ENCODE results near the gene ADPRHL1. TPM values are rescaled to one million over a fixed set of nuclear protein-coding genes. Genes with fewer than 3 reads are reported as not detected.

Gene ADPRHL1
- total RNA-seq, 1 experiment from 2014 or later: 4.9 TPM

GRCh38 chr13:113442985-113443362 lies 10.3 kb downstream of the ADPRHL1 start:
- DNase-seq: no peak
- Histone ChIP-seq H3K4me3 (ENCODE audit: low read depth, low read length) (no peak overlapping the region), H3K4me1 (no peaks in the 10 kb centered on the region; the same call in 1 of the 2 replicates), H3K36me3 (ENCODE audit: control insufficient read depth, insufficient read depth, low read length) (peaks cover 3% of the 10 kb centered on the region), H3K27me3 (replicated peaks; ENCODE audit: control insufficient read depth, insufficient read depth, low read length) (no peaks in the 10 kb centered on the region), H3K9me3 (no peaks in the 10 kb centered on the region)
- intact Hi-C loops (cut with micrococcal nuclease; ENCODE audit: unreplicated experiment): no loop called here
- BruUV-seq (replicated peaks): no TSS peak
- ChIA-PET CTCF (no interaction called here), POLR2A (no interaction called here)
- H3K27ac Mint-ChIP-seq (ENCODE audit: unreplicated experiment): no peak overlapping the region
- H3K4me1 Mint-ChIP-seq (ENCODE audit: low read depth, unreplicated experiment): no peaks in the 10 kb centered on the region
- no peak for TF ChIP-seq CTCF (IDR thresholded peaks at IDR 0.05; ENCODE audit: insufficient read depth in 1 of 2, low read depth in 1 of 2, low read length in 1 of 2, severe bottlenecking in 1 of 2, unreplicated experiment in 1 of 2)
- H3K4me3 Mint-ChIP-seq (ENCODE audit: unreplicated experiment): no peak overlapping the region
- H3K27me3 Mint-ChIP-seq (ENCODE audit: insufficient read depth, unreplicated experiment): no peaks in the 10 kb centered on the region
- peaks cover 21% of the 10 kb centered on the region for H3K9me3 Mint-ChIP-seq (ENCODE audit: unreplicated experiment)
- H3K36me3 Mint-ChIP-seq (ENCODE audit: insufficient read depth, unreplicated experiment): peaks cover 32% of the 10 kb centered on the region

- no peak for DNase-seq
- TF ChIP-seq CTCF (IDR thresholded peaks at IDR 0.05; ENCODE audit: insufficient read depth in 1 of 2, low read depth in 1 of 2, low read length in 1 of 2, severe bottlenecking in 1 of 2, unreplicated experiment in 1 of 2): no peak
- Histone ChIP-seq H3K27me3 (replicated peaks; ENCODE audit: control insufficient read depth, insufficient read depth, low read length) (no peaks in the 10 kb centered on the region), H3K4me3 (ENCODE audit: low read depth, low read length) (no peak overlapping the region), H3K4me1 (no peaks in the 10 kb centered on the region; the same call in 1 of the 2 replicates), H3K36me3 (ENCODE audit: control insufficient read depth, insufficient read depth, low read length) (peaks cover 3% of the 10 kb centered on the region), H3K9me3 (no peaks in the 10 kb centered on the region)
- no peaks in the 10 kb centered on the region for H3K27me3 Mint-ChIP-seq (ENCODE audit: insufficient read depth, unreplicated experiment)
- no peak overlapping the region for H3K27ac Mint-ChIP-seq (ENCODE audit: unreplicated experiment)
- H3K4me3 Mint-ChIP-seq (ENCODE audit: unreplicated experiment): no peak overlapping the region
- H3K9me3 Mint-ChIP-seq (ENCODE audit: unreplicated experiment): peaks cover 21% of the 10 kb centered on the region
- peaks cover 27% of the 10 kb centered on the region for H3K36me3 Mint-ChIP-seq (ENCODE audit: insufficient read depth, unreplicated experiment)
- intact Hi-C loops (cut with micrococcal nuclease; ENCODE audit: unreplicated experiment): no loop called here
- peaks cover 2% of the 10 kb centered on the region for H3K4me1 Mint-ChIP-seq (ENCODE audit: low read depth, unreplicated experiment)
- BruUV-seq (replicated peaks): no TSS peak
- ChIA-PET POLR2A (no interaction called here), CTCF (no interaction called here)
Observed at GRCh38 chr13:113442354-113442984, 10.8 kb downstream of the ADPRHL1 start.

GRCh38 chr13:113441661-113442060 lies 11.6 kb downstream of the ADPRHL1 start:
- H3K27ac Mint-ChIP-seq (ENCODE audit: unreplicated experiment): no peak overlapping the region
- H3K4me3 ChIP-seq (ENCODE audit: low read depth, low read length): no peak overlapping the region
- H3K9me3 Mint-ChIP-seq (ENCODE audit: unreplicated experiment): peaks cover 21% of the 10 kb centered on the region
- H3K36me3 ChIP-seq (ENCODE audit: control insufficient read depth, insufficient read depth, low read length): no peaks in the 10 kb centered on the region; the same call in none of the 2 replicates
- intact Hi-C loops (cut with micrococcal nuclease; ENCODE audit: unreplicated experiment): no loop called here
- CTCF ChIA-PET: no interaction called here
- H3K9me3 ChIP-seq: no peaks in the 10 kb centered on the region
- no peaks in the 10 kb centered on the region; the same call in 1 of the 2 replicates for H3K4me1 ChIP-seq
- no peaks in the 10 kb centered on the region for H3K27me3 ChIP-seq (replicated peaks; ENCODE audit: control insufficient read depth, insufficient read depth, low read length)
- H3K4me1 Mint-ChIP-seq (ENCODE audit: low read depth, unreplicated experiment): peaks cover 6% of the 10 kb centered on the region
- TF ChIP-seq CTCF (IDR thresholded peaks at IDR 0.05; ENCODE audit: insufficient read depth in 1 of 2, low read depth in 1 of 2, low read length in 1 of 2, severe bottlenecking in 1 of 2, unreplicated experiment in 1 of 2): no peak
- peaks cover 26% of the 10 kb centered on the region for H3K36me3 Mint-ChIP-seq (ENCODE audit: insufficient read depth, unreplicated experiment)
- no peak for DNase-seq
- no peak overlapping the region for H3K4me3 Mint-ChIP-seq (ENCODE audit: unreplicated experiment)
- H3K27me3 Mint-ChIP-seq (ENCODE audit: insufficient read depth, unreplicated experiment): no peaks in the 10 kb centered on the region
- POLR2A ChIA-PET: no interaction called here
- no TSS peak for BruUV-seq (replicated peaks)
